ENCODE measurements around the gene ST7L. TPM values are rescaled to one million over a fixed set of nuclear protein-coding genes. Genes with fewer than 3 reads are reported as not detected.
A peak's percentile ranks its signal among the peaks of the same experiment; 100 is the strongest.
"Not testable (repeated sequence)": the region's sequence is repeated elsewhere in the genome, so short reads cannot be mapped to it uniquely, and the experiment has no call there.

Gene ST7L
- total and polyA plus RNA-seq, 7 donors = 9.0 to 13.7 (median 12.1) TPM

DNA sequence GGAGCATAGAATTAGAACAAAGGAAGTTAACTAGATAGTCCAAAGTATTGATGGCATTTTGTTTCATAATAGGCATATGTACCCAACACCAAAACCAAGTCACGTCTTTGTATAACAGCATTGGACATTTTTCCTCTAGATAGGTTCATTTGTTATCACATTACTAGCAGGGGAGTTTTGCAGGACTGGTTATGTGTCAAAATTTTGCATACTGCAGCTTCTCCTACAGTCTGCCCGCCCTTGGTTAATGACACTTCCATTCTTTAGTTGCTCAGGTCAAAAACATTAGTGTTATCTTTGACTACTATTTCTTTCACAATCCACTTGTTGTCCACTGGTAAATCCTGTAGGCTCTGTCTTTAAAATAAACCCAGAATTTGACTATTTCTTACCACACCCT is 9.6 kb upstream of the ST7L start:
- Histone ChIP-seq H3K9me3 (no peaks in the 10 kb centered on the region), H3K36me3 (ENCODE audit: insufficient read depth in 1 of 2, low read depth in 1 of 2) (peaks cover 0 to 10% of the 10 kb centered on the region in 2 donors), H3K27me3 (ENCODE audit: insufficient read depth in 3 of 3, low read length in 2 of 3) (no peaks in the 10 kb centered on the region), H3K4me3 (peak overlapping the region; percentile 43), H3K27ac (peak overlapping the region; percentile 96), H3K4me1 (peaks cover 80% of the 10 kb centered on the region)
- intact Hi-C loops (cut with DNase I) = no loop called here
- no peak for ATAC-seq
- 61 to 92% (median 82%) methylated on average over 2 of the region's 2 CpGs for WGBS, 3 donors
- no peak for DNase-seq
- TF ChIP-seq, protein P1, sequence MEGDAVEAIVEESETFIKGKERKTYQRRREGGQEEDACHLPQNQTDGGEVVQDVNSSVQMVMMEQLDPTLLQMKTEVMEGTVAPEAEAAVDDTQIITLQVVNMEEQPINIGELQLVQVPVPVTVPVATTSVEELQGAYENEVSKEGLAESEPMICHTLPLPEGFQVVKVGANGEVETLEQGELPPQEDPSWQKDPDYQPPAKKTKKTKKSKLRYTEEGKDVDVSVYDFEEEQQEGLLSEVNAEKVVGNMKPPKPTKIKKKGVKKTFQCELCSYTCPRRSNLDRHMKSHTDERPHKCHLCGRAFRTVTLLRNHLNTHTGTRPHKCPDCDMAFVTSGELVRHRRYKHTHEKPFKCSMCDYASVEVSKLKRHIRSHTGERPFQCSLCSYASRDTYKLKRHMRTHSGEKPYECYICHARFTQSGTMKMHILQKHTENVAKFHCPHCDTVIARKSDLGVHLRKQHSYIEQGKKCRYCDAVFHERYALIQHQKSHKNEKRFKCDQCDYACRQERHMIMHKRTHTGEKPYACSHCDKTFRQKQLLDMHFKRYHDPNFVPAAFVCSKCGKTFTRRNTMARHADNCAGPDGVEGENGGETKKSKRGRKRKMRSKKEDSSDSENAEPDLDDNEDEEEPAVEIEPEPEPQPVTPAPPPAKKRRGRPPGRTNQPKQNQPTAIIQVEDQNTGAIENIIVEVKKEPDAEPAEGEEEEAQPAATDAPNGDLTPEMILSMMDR (IDR thresholded peaks at IDR 0.05) = no peak

DNA sequence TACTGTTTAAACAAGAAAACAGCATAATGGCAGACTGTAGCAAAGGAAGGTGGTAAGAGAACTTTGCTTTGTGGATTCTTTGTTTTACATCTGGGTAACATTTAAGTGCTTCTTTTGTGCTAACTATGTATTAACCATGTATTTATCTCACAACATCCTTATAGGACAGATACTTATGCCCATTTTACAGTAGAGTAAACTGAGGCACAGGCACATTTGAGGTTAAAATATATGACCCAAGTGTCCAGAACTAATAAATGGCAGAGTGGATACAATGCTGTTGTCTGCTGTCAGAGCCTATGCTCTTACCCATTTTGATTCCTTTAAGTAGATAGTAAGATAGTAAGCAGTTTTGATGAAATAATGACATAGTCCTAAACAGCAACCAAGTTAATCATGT is 7.9 kb upstream of the ST7L start:
- Histone ChIP-seq H3K4me1 (peaks cover 85% of the 10 kb centered on the region), H3K4me3 (no peak overlapping the region), H3K9me3 (no peaks in the 10 kb centered on the region), H3K27me3 (ENCODE audit: insufficient read depth in 3 of 3, low read length in 2 of 3) (no peaks in the 10 kb centered on the region), H3K36me3 (ENCODE audit: insufficient read depth in 1 of 2, low read depth in 1 of 2) (peaks cover 0 to 10% of the 10 kb centered on the region in 2 donors), H3K27ac (peak overlapping the region; percentile 96)
- no peak for ATAC-seq
- intact Hi-C loops (cut with DNase I) = no loop called here
- DNase-seq = no peak
- TF ChIP-seq, protein P1 (IDR thresholded peaks at IDR 0.05) = no peak

DNA sequence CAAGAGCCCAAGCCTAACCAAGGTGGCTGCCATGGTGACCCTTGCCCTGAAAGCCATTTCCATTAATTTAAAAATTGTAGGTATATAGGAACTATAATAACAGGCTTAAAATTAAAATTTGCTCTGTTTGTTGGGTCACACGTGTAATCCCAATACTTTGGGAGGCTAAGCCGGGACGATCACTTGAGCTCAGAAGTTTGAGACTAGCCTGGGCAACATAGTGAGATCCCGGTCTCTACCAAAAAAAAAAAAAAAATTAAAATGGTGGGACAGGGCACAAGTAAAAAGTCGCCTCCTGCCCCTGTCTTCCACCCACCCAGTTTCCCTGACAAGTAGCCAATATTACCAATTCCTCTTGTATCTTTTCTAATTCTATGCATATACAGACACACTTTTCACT is 7.3 kb upstream of the ST7L start:
- Histone ChIP-seq H3K4me1 (peaks cover 85% of the 10 kb centered on the region), H3K36me3 (ENCODE audit: insufficient read depth in 1 of 2, low read depth in 1 of 2) (peaks cover 0 to 10% of the 10 kb centered on the region in 2 donors), H3K4me3 (no peak overlapping the region), H3K9me3 (no peaks in the 10 kb centered on the region), H3K27me3 (ENCODE audit: insufficient read depth in 3 of 3, low read length in 2 of 3) (no peaks in the 10 kb centered on the region), H3K27ac (peak overlapping the region; percentile 96)
- intact Hi-C loops (cut with DNase I) = no loop called here
- 89 to 94% (median 93%) methylated on average over 5 of the region's 5 CpGs for WGBS, 3 donors
- ATAC-seq = no peak
- DNase-seq = no peak
- TF ChIP-seq, protein P1 (IDR thresholded peaks at IDR 0.05) = no peak

DNA sequence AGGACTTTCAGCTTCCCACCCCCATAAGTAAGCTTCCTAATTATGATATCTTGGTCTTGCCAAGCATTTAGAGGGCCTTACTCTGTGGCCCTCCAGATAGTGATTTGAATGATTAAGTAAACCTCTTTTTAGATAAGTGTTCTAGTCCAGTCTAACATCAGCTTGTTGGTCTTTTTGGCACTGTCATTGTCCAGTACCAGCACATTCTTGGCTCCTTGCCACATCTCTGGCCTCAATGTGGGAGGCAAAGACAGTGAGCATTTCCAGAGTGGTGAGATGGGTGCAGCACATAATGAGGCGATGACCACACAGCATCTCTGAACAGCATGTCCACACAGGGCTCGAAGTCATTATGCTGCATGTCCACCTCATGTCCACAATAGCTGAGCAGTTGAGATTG is 6.8 kb upstream of the ST7L start:
- Histone ChIP-seq H3K27me3 (ENCODE audit: insufficient read depth in 3 of 3, low read length in 2 of 3) (no peaks in the 10 kb centered on the region), H3K4me3 (no peak overlapping the region), H3K4me1 (peaks cover 85% of the 10 kb centered on the region), H3K27ac (peak overlapping the region; percentile 96), H3K36me3 (ENCODE audit: insufficient read depth in 1 of 2, low read depth in 1 of 2) (peaks cover 0 to 6% of the 10 kb centered on the region in 2 donors), H3K9me3 (no peaks in the 10 kb centered on the region)
- 90 to 98% (median 93%) methylated on average over 2 of the region's 2 CpGs for WGBS, 3 donors
- DNase-seq (no peak), ATAC-seq (peak in 3 of 4 donors; percentile 28 to 71 (median 65))
- intact Hi-C loops (cut with DNase I) = loop anchor here in 1 of 2 donors (2.0 kb wide), 1 partner anchor 49 kb away; the partner anchor contains the start of gene MOV10
- TF ChIP-seq, protein P1 (IDR thresholded peaks at IDR 0.05) = no peak

DNA sequence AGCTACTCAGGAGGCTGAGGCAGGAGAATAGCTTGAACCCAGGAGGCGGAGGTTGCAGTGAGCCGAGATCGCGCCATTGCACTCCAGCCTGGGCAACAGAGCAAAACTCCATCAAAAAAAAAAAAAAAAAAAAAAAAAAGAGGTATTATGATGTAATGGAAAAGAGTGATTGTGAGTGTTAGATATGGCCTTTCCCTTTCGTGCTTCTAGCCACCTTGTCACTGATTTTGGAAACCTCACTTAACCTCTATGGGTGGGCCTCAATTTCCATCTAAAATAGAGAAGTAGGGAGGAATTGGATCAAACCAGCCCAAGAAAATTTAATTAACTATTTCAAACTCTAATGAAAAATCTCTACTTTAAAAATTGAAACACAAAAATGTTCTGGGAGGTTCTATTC is 5.6 kb upstream of the ST7L start:
- WGBS, 3 donors = 79 to 86% (median 85%) methylated on average over 2 to 5 of the region's 5 CpGs
- intact Hi-C loops (cut with DNase I) = loop anchor here in 1 of 2 donors (2.0 kb wide), 1 partner anchor 50 kb away; the partner anchor contains the start of gene MOV10
- not testable (repeated sequence) for H3K27me3 ChIP-seq (ENCODE audit: insufficient read depth in 3 of 3, low read length in 2 of 3); ATAC-seq; DNase-seq; H3K36me3 ChIP-seq (ENCODE audit: insufficient read depth in 1 of 2, low read depth in 1 of 2); H3K9me3 ChIP-seq; H3K4me3 ChIP-seq
- Histone ChIP-seq H3K4me1 (peaks cover 81% of the 10 kb centered on the region), H3K27ac (peak overlapping the region; percentile 96)
